MV-4-11 (cell line): ENCODE measurements around the gene METAP1D.
"Not testable (repeated sequence)": the region's sequence is repeated elsewhere in the genome, so short reads cannot be mapped to it uniquely, and the experiment has no call there.

Experiments used
- DNase-seq: peaks from one replicate; lab custom pipeline; 2025; lab: John Stamatoyannopoulos, UW

METAP1D gene

DNA sequence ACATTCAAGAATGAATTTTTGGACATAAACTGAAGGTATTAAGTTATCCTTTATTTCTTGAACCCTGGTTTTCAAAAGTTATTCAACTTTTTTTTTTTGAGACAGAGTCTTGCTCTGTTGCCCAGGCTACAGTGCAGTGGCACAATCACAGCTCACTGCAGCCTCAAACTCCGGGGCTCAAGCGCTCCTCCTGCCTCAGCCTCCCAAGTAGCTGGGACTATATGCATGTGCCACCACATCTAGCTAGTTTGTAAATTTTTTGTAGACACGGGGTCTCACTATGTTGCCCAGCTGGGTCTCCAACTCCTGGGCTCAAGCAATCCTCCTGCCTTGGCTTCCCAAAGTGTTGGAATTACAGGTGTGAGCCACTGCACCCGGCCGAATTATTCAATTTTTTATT lies 2.7 kb upstream of the METAP1D start:
- not testable (repeated sequence) for DNase-seq

GRCh38 chr2:171999161-171999560 lies 592 bp upstream of the METAP1D start:
- DNase-seq = no peak

DNA sequence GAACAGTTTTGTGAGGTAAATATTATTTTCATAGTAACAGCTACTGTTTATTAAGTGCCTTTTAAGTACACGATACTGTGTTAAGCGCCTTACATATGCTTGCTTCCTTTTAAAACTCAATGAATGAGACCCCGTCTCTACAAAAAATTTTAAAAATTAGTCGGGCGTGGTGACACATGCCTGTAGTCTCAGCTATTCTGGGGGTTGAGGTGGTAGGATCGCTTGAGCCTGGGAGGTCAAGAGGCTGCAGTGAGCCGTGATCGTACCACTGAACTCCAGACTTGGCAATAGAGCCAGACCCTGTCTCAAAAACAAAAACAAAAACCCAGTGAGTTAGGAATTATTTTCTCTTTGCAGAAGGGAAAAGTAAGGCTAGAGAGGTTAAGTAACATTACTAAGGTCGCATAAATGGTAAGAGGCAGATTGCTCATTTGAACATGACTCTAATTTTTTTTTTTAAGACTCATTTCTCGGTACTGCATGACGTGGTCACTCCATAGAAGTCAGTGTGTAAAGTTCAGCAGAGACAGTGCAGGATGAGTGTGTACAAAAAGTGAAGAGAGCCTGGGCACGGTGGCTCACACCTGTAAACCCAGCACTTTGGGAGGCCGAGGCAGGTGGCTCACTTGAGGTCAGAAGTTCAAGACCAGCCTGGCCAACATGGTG lies 1.1 kb downstream of the METAP1D start:
- DNase-seq = no peak

- no peak for DNase-seq
Measured at GRCh38 chr2:172007372-172007771, 7.6 kb downstream of the METAP1D start.

GRCh38 chr2:172009823-172010222 lies 10.1 kb downstream of the METAP1D start:
- no peak for DNase-seq

DNA sequence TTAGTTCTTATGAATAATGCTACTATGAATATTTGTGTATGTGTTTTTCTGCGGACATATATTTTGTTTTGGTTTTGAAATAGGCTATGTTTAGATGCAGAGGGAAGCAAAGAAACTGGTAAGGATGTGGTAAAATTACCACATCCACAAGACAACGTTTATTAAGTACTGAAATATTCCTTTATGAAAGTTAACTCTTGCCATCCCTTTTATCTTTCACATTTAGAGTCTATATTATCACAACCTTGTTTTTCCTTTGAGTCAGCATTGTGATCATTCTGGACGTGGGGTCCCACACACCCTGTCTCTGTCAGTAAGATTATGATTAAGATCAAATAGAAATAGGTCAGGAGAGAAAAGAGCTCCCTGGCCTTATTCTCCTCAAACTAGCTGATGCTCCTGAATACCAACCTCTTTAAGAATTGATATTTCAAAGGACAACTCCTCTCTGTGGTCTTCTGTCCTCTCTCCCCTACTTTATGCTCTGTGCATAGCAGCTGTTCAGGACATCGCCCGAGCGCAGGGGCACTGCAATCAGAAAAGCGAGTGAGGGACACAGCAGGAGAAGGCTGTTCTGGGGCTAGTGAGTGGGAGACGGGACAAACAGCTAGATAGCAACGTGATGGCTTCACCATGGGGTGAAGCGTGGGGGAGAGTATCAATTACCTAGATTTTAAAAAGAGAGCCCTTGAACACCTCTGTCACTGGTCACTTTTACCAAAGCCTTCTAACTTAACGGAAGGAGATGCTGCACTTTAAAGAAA lies 12.2 kb downstream of the METAP1D start:
- peak; percentile 84 for DNase-seq

- DNase-seq = peak; percentile 49
Measured at GRCh38 chr2:172012677-172013391, 13.1 kb downstream of the METAP1D start.

GRCh38 chr2:172013396-172013795 lies 13.6 kb downstream of the METAP1D start:
- peak; percentile 82 for DNase-seq

GRCh38 chr2:172021074-172021931 lies 21.6 kb downstream of the METAP1D start:
- peak; percentile 35 for DNase-seq

DNA sequence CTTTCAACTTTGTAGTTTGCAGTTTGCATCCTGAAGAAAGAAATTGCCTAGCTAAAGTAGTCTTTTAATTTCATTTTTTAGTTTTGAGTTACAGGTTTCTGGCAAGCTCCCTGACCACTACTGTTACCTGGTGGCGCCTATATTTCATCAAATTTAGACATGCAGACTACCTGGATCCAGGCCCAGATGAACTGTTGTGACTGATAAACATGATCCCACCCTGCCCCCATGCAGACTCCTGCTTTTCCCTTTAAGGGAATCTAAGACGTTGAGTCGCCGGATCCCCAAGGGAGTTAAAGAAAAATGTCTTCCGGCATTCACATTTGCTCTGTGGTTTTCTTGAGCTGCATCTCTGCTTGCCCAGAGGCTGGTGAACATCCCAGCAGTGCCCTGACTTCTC lies 22.2 kb downstream of the METAP1D start:
- no peak for DNase-seq

DNA sequence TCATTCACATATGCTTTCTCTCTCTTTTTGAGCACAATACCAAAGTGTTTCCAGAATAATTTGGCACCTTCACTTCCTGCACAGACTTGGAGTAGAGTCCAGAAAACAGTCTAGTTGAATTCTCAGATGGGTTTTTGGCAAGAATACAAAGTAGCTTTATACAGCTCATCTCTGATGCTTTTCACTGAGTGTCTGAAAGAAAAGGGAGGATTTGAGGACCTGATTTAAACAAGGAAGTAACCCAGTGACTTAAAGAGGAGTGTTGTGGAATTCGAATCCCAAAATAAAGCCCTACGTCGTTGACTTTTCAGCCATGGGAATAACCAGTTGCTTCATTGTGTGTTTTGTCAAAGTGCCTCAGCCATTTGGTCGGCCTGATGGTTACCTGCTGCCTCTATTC lies 31.8 kb downstream of the METAP1D start:
- DNase-seq = no peak

DNA sequence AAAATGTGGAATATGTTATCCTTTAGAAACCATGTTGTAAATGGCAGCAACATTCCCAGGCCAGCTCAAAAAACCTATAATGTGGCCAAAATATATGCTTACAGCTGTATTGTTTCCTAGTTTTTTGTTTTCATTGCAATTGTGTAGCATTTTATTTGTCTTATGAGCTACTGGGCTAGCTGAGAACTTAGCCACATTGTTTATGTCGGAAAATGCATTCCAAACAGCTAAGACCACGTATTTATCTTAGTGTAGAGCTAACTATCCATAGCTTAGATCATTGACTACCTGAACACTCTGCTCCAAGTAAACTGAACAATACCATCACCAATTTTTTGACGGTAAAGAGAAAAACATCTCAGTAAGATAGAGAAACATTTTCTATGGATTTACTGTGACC lies 38.4 kb downstream of the METAP1D start:
- DNase-seq = no peak

DNA sequence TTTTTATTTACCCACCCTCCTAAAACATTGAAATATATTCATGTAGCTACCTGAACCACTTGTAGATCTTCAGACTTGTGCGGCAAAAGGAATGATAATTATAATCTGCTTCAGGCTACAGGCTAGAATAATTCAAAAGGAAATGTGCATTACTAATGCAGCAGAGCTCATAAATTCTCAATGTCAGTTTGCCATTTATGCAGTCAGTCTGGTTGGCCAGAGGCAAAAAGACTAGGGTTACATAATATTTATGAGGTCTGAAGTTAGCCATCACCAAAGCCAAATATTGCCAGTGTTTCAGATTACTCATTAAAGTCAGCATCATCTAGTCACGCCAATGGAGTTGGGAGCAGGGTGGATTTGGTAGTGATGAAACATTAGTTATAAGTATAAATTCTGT lies 38.9 kb downstream of the METAP1D start:
- DNase-seq = peak; percentile 80

DNA sequence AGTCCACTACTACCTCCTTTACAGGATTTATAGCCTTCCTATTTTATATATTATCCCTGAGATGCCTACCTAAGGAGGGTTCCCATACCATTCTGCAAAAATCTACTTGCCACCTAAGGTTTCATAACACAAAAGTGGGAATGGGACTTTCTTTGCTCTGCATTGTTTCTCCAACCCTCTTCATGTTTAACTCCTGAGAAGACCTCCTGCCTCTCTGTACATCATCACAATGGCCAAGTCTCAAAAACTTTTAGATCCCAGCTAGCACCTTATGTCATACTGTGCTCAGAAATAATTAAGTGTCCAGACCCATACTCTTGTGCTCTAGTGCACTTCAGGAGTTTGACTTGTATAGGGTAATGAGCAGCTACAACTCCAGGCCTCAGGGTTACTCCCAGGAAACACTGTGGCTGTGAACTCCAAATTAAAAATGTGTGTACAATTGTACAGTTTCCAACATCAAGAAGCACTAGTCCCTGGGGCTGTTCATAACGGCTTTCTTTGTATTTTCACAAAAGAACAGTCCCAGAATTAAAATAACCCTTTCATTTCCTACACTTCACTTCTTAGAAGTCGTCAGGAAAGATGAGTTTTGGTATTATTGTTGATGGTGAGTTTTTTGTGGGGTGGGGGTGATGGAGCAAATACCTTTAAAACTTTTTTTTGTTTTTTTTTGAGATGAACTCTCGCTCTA lies 39.4 kb downstream of the METAP1D start:
- no peak for DNase-seq

GRCh38 chr2:172040311-172040710 lies 40.6 kb downstream of the METAP1D start:
- DNase-seq = no peak

DNA sequence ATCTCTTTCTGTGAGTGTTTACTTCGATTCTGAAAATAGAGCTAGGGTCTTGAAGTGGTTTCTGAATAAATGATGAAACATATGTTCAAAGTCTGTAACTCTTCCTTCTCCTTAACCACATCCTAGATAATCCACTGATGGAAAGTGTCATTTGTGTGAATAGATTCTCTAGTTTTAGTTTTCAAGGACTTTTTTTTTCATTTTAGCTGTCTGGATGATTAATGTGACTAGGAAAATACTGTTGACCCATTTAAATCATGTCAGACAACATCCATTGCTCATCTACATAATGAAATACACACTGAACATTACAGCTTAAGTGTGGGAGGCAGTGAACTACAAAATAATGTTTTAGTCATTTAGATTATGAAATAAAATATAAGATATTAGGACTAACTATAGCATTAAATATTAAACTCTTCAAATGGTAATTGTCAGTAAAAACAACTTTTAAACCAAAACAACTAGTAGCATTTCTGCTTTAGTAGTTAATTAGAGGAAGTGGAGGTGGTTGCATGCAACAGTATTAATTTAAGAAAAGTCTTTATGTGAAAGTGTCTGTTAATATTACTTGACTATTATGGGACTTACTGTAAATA lies 46.4 kb downstream of the METAP1D start:
- DNase-seq = peak; percentile 67

DNA sequence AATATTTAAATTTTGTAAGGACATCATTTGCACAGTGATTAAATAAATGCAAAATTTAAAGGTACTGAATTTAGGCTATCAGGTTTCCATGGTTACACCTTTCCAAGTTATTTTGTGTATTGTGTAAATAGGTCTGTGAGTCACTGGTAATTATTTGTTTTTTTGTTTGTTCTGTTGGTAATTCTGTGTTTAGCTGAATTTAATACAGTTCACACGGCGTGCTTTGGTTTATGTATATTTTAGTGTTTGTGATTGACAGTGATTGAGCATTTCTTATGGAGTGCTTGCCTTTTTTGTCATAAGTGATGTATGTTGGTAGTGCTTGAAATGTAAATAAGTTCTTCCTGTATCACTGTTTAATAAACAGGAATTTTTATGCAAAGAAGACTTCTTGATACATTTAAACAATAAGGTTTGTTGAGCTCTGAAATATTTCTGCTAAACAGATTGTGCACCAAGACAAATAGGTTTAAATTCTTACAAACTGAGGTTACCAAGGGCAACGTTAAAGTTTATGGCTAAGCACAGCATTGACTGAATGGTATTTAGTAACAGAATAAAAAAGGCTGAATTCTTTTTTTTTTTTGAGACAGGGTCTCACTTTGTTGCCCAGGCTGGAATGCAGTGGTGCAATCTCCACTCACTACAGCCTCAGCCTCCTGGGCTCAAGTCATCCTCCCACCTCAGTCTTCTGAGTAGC lies 47.3 kb downstream of the METAP1D start:
- DNase-seq = no peak

- no peak for DNase-seq
Measured at GRCh38 chr2:172047566-172048507, 48.1 kb downstream of the METAP1D start.
